ENCODE data around the gene PACS1. TPM values are rescaled to one million over a fixed set of nuclear protein-coding genes. Genes with fewer than 3 reads are reported as not detected.

The PACS1 gene
- total and polyA plus RNA-seq, 2 donors, result 9.2 to 29.5 TPM

GRCh38 chr11:66080055-66080817 is 10.2 kb downstream of the PACS1 start:
- Histone ChIP-seq H3K27ac (ENCODE audit: low read depth in 1 of 2, low read length in 1 of 2) (peak overlapping the region; percentile 97), H3K9me3 (ENCODE audit: control insufficient read depth in 2 of 2, insufficient read depth in 1 of 2, low read length in 1 of 2) (no peaks in the 10 kb centered on the region), H3K27me3 (ENCODE audit: control insufficient read depth in 2 of 2, insufficient read depth in 1 of 2, low read length in 1 of 2) (no peaks in the 10 kb centered on the region), H3K4me3 (ENCODE audit: low read length in 2 of 2) (no peak overlapping the region), H3K4me1 (ENCODE audit: control insufficient read depth in 2 of 2, insufficient read depth in 2 of 2, low read length in 2 of 2) (peaks cover 16 to 47% of the 10 kb centered on the region in 2 donors), H3K36me3 (ENCODE audit: control insufficient read depth in 2 of 2, insufficient read depth in 2 of 2, low read length in 1 of 2) (peaks cover 10% of the 10 kb centered on the region in 2 donors)
- peak in 2 of 9 donors; percentile 21 to 55 for DNase-seq (ENCODE audit: low read depth in 6 of 9, low spot score in 9 of 9)
- WGBS, result 86% methylated on average over 9 of the region's 9 CpGs

- Histone ChIP-seq H3K9me3 (ENCODE audit: control insufficient read depth in 2 of 2, insufficient read depth in 1 of 2, low read length in 1 of 2) (no peaks in the 10 kb centered on the region), H3K27me3 (ENCODE audit: control insufficient read depth in 2 of 2, insufficient read depth in 1 of 2, low read length in 1 of 2) (no peaks in the 10 kb centered on the region), H3K4me3 (ENCODE audit: low read length in 2 of 2) (peak overlapping the region; percentile 14 to 44), H3K4me1 (ENCODE audit: control insufficient read depth in 2 of 2, insufficient read depth in 2 of 2, low read length in 2 of 2) (peaks cover 16 to 47% of the 10 kb centered on the region in 2 donors), H3K27ac (ENCODE audit: low read depth in 1 of 2, low read length in 1 of 2) (peak overlapping the region; percentile 97), H3K36me3 (ENCODE audit: control insufficient read depth in 2 of 2, insufficient read depth in 2 of 2, low read length in 1 of 2) (peaks cover 7 to 9% of the 10 kb centered on the region in 2 donors)
- under 1% methylated on average over 5 of the region's 5 CpGs for WGBS
- DNase-seq (ENCODE audit: low read depth in 6 of 9, low spot score in 9 of 9), result peak in 8 of 9 donors; percentile 75 to 96 (median 88)
Measured at GRCh38 chr11:66081505-66081904, 11.4 kb downstream of the PACS1 start.

GRCh38 chr11:66082946-66083698 is 13.1 kb downstream of the PACS1 start:
- Histone ChIP-seq H3K36me3 (ENCODE audit: control insufficient read depth in 2 of 2, insufficient read depth in 2 of 2, low read length in 1 of 2) (peaks cover 0 to 3% of the 10 kb centered on the region in 2 donors), H3K27me3 (ENCODE audit: control insufficient read depth in 2 of 2, insufficient read depth in 1 of 2, low read length in 1 of 2) (no peaks in the 10 kb centered on the region), H3K9me3 (ENCODE audit: control insufficient read depth in 2 of 2, insufficient read depth in 1 of 2, low read length in 1 of 2) (no peaks in the 10 kb centered on the region), H3K4me1 (ENCODE audit: control insufficient read depth in 2 of 2, insufficient read depth in 2 of 2, low read length in 2 of 2) (peaks cover 16 to 47% of the 10 kb centered on the region in 2 donors), H3K27ac (ENCODE audit: low read depth in 1 of 2, low read length in 1 of 2) (peak overlapping the region; percentile 13 to 74), H3K4me3 (ENCODE audit: low read length in 2 of 2) (no peak overlapping the region)
- 96% methylated on average over 4 of the region's 4 CpGs for WGBS
- DNase-seq (ENCODE audit: low read depth in 6 of 9, low spot score in 9 of 9), result no peak

DNA sequence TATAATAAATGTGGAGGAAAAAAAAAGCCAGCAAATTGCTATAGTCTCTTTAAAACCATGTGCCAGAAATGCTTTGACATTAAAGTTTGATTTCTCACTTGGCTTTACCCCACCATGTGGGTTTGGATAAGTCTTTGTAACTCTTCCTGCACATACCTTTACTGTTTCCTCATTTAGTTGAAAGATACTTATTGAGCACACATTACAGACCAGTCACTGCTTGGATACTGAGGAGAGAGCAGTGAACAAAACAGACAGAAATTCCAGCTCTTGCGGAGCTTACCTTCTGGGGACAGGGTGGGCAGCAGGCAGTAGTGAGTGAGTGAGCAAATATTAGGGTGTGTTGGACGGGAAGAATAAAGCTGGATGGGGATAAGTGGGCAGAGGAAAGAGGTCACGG is 13.7 kb downstream of the PACS1 start:
- H3K36me3 ChIP-seq (ENCODE audit: control insufficient read depth in 2 of 2, insufficient read depth in 2 of 2, low read length in 1 of 2), result peaks cover 0 to 3% of the 10 kb centered on the region in 2 donors
- no peaks in the 10 kb centered on the region for H3K27me3 ChIP-seq (ENCODE audit: control insufficient read depth in 2 of 2, insufficient read depth in 1 of 2, low read length in 1 of 2)
- H3K27ac ChIP-seq (ENCODE audit: low read depth in 1 of 2, low read length in 1 of 2), result no peak overlapping the region
- 99% methylated on average over 3 of the region's 3 CpGs for WGBS
- H3K4me1 ChIP-seq (ENCODE audit: control insufficient read depth in 2 of 2, insufficient read depth in 2 of 2, low read length in 2 of 2), result peaks cover 16 to 43% of the 10 kb centered on the region in 2 donors
- no peak overlapping the region for H3K4me3 ChIP-seq (ENCODE audit: low read length in 2 of 2)
- no peak for DNase-seq (ENCODE audit: low read depth in 6 of 9, low spot score in 9 of 9)
- no peaks in the 10 kb centered on the region for H3K9me3 ChIP-seq (ENCODE audit: control insufficient read depth in 2 of 2, insufficient read depth in 1 of 2, low read length in 1 of 2)

DNA sequence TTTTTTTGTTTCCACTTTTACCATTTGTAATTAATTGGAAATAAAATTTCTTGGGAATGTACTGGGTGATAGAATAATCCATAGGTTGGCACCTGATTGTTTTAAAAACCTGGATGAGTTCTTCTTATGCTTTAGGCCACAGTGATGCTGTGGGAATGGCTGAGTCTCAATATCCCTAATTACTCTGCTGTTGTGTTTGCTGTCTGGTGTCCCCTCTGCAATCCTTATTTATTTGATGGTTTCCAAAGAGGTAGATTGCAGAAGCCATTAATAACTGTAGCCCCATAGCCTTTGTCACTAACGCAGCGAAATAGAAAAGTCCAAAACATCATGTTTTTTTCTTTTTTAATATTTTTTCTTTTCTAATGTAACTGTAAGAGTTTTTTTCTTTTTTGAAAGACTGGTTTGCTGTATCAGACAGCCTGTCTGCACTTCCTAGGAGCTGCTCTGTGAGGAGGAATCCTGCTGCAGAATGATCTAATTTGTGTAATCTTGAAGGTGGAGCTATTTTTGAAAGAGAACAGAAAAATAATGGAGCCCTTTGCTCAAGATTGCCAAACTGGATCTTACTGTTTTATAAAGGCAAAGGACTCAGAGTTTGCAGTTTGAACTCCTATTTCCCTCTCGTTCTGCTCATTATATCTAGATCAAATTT is 14.9 kb downstream of the PACS1 start:
- peaks cover 16 to 39% of the 10 kb centered on the region in 2 donors for H3K4me1 ChIP-seq (ENCODE audit: control insufficient read depth in 2 of 2, insufficient read depth in 2 of 2, low read length in 2 of 2)
- no peak overlapping the region for H3K27ac ChIP-seq (ENCODE audit: low read depth in 1 of 2, low read length in 1 of 2)
- 96% methylated on average over 3 of the region's 3 CpGs for WGBS
- no peak for DNase-seq (ENCODE audit: low read depth in 6 of 9, low spot score in 9 of 9)
- no peaks in the 10 kb centered on the region for H3K27me3 ChIP-seq (ENCODE audit: control insufficient read depth in 2 of 2, insufficient read depth in 1 of 2, low read length in 1 of 2)
- H3K4me3 ChIP-seq (ENCODE audit: low read length in 2 of 2), result no peak overlapping the region
- H3K36me3 ChIP-seq (ENCODE audit: control insufficient read depth in 2 of 2, insufficient read depth in 2 of 2, low read length in 1 of 2), result peaks cover 0 to 3% of the 10 kb centered on the region in 2 donors
- no peaks in the 10 kb centered on the region for H3K9me3 ChIP-seq (ENCODE audit: control insufficient read depth in 2 of 2, insufficient read depth in 1 of 2, low read length in 1 of 2)

DNA sequence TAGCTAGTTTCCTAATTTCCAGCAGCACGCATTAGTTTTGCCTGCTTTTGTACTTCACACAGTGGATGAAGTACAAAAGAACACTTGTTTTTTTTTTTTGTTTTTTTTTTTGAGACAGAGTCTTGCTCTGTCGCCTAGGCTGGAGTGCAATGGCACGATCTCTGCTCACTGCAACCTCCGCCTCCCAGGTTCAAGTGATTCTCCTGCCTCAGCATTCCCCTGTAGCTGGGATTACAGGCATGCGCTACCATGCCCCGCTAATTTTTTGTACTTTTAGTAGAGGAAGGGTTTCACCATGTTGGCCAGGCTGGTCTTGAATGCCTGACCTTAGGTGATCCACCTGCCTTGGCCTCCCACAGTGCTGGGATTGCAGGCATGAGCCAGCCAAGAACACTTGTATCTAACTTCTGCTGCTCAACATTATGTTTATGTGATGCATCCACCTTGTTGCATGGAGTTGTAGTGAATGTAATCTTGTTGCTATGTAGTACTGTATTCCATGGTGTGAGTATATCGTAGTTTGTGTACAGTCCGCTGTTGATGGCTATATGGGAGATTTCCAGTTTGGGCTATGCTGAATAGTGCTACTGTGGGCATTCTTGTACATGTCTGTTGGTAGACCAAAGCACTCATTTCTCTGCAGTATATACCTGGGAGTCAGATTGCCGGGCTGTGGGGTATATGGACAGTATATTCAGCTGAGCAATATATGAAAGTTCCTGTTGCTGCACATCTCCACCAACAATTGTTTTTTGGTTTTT is 17.3 kb downstream of the PACS1 start:
- 96% methylated on average over 9 of the region's 9 CpGs for WGBS
- H3K27ac ChIP-seq (ENCODE audit: low read depth in 1 of 2, low read length in 1 of 2), result no peak overlapping the region
- no peaks in the 10 kb centered on the region for H3K9me3 ChIP-seq (ENCODE audit: control insufficient read depth in 2 of 2, insufficient read depth in 1 of 2, low read length in 1 of 2)
- H3K4me3 ChIP-seq (ENCODE audit: low read length in 2 of 2), result no peak overlapping the region
- no peaks in the 10 kb centered on the region for H3K27me3 ChIP-seq (ENCODE audit: control insufficient read depth in 2 of 2, insufficient read depth in 1 of 2, low read length in 1 of 2)
- peaks cover 6 to 17% of the 10 kb centered on the region in 2 donors for H3K4me1 ChIP-seq (ENCODE audit: control insufficient read depth in 2 of 2, insufficient read depth in 2 of 2, low read length in 2 of 2)
- DNase-seq (ENCODE audit: low read depth in 6 of 9, low spot score in 9 of 9), result no peak
- peaks cover 0 to 3% of the 10 kb centered on the region in 2 donors for H3K36me3 ChIP-seq (ENCODE audit: control insufficient read depth in 2 of 2, insufficient read depth in 2 of 2, low read length in 1 of 2)

GRCh38 chr11:66089067-66089466 is 19.0 kb downstream of the PACS1 start:
- DNase-seq (ENCODE audit: low read depth in 6 of 9, low spot score in 9 of 9), result no peak
- H3K27ac ChIP-seq (ENCODE audit: low read depth in 1 of 2, low read length in 1 of 2), result no peak overlapping the region
- H3K4me1 ChIP-seq (ENCODE audit: control insufficient read depth in 2 of 2, insufficient read depth in 2 of 2, low read length in 2 of 2), result peaks cover 0 to 3% of the 10 kb centered on the region in 2 donors
- no peaks in the 10 kb centered on the region for H3K27me3 ChIP-seq (ENCODE audit: control insufficient read depth in 2 of 2, insufficient read depth in 1 of 2, low read length in 1 of 2)
- H3K36me3 ChIP-seq (ENCODE audit: control insufficient read depth in 2 of 2, insufficient read depth in 2 of 2, low read length in 1 of 2), result peaks cover 0 to 2% of the 10 kb centered on the region in 2 donors
- no peaks in the 10 kb centered on the region for H3K9me3 ChIP-seq (ENCODE audit: control insufficient read depth in 2 of 2, insufficient read depth in 1 of 2, low read length in 1 of 2)
- 98% methylated on average over 3 of the region's 3 CpGs for WGBS
- H3K4me3 ChIP-seq (ENCODE audit: low read length in 2 of 2), result no peak overlapping the region

DNA sequence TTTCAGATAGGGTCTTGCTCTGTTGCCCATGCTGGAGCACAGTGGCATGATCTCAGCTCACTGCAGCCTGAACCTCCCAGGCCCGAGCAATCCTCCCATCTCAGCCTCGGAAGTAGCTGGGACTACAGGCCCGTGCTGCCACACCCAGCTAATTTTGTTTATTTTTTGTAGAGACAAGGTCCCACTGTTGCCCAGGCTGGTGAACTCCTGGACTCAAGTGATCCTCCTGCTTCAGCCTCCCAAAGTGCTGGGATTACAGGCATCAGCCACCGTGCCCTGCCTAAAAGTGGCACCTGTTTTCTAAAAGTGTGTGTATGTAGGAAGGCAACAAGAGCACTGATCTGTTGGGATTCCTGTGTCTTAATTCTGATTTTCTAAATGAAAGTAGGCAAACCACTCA is 20.2 kb downstream of the PACS1 start:
- no peaks in the 10 kb centered on the region for H3K27me3 ChIP-seq (ENCODE audit: control insufficient read depth in 2 of 2, insufficient read depth in 1 of 2, low read length in 1 of 2)
- H3K9me3 ChIP-seq (ENCODE audit: control insufficient read depth in 2 of 2, insufficient read depth in 1 of 2, low read length in 1 of 2), result no peaks in the 10 kb centered on the region
- H3K36me3 ChIP-seq (ENCODE audit: control insufficient read depth in 2 of 2, insufficient read depth in 2 of 2, low read length in 1 of 2), result no peaks in the 10 kb centered on the region
- WGBS, result 98% methylated on average over 4 of the region's 4 CpGs
- no peak overlapping the region for H3K4me3 ChIP-seq (ENCODE audit: low read length in 2 of 2)
- DNase-seq (ENCODE audit: low read depth in 6 of 9, low spot score in 9 of 9), result no peak
- no peak overlapping the region for H3K27ac ChIP-seq (ENCODE audit: low read depth in 1 of 2, low read length in 1 of 2)
- H3K4me1 ChIP-seq (ENCODE audit: control insufficient read depth in 2 of 2, insufficient read depth in 2 of 2, low read length in 2 of 2), result no peaks in the 10 kb centered on the region

All from thymus (tissue), 11 donors.